IPS-NIHi7 (cell line): ENCODE results near the gene RAD51B.

Source experiments
- DNase-seq: peaks from one replicate; pipeline ENCODE4 v3.0.0; 2012; ENCODE audit warnings: mixed read lengths; ENCODE audit errors: extremely low spot score

Gene RAD51B

GRCh38 chr14:68486033-68486732, 666.6 kb downstream of the RAD51B start:
- DNase-seq = no peak

GRCh38 chr14:68486809-68487208, 667.2 kb downstream of the RAD51B start:
- DNase-seq = no peak

- DNase-seq = no peak
Measured at GRCh38 chr14:68487805-68488590, 668.4 kb downstream of the RAD51B start.

GRCh38 chr14:68491793-68492192, 672.2 kb downstream of the RAD51B start:
- DNase-seq = peak; percentile 43

- DNase-seq = no peak
Measured at GRCh38 chr14:68492381-68493151, 673.0 kb downstream of the RAD51B start.

- DNase-seq = no peak
Measured at GRCh38 chr14:68493152-68493911, 673.8 kb downstream of the RAD51B start.

- no peak for DNase-seq
Measured at GRCh38 chr14:68495101-68496039, 675.8 kb downstream of the RAD51B start.

GRCh38 chr14:68497011-68497410, 677.4 kb downstream of the RAD51B start:
- DNase-seq = no peak

GRCh38 chr14:68499451-68499850, 679.9 kb downstream of the RAD51B start:
- no peak for DNase-seq

- DNase-seq = no peak
Measured at GRCh38 chr14:68501171-68501570, 681.6 kb downstream of the RAD51B start.

- DNase-seq = no peak
Measured at GRCh38 chr14:68501614-68502052, 682.1 kb downstream of the RAD51B start.

- DNase-seq = no peak
Measured at GRCh38 chr14:68502230-68502629, 682.7 kb downstream of the RAD51B start.

- DNase-seq = no peak
Measured at GRCh38 chr14:68503186-68503825, 683.7 kb downstream of the RAD51B start.

GRCh38 chr14:68504861-68505260, 685.3 kb downstream of the RAD51B start:
- DNase-seq = no peak

GRCh38 chr14:68506021-68506644, 686.6 kb downstream of the RAD51B start:
- no peak for DNase-seq

GRCh38 chr14:68506645-68507419, 687.3 kb downstream of the RAD51B start:
- no peak for DNase-seq

- no peak for DNase-seq
Measured at GRCh38 chr14:68507544-68508081, 688.0 kb downstream of the RAD51B start.

GRCh38 chr14:68508581-68508980, 689.0 kb downstream of the RAD51B start:
- DNase-seq = no peak
